ENCODE measurements around the gene TLE3. TPM values are rescaled to one million over a fixed set of nuclear protein-coding genes. Genes with fewer than 3 reads are reported as not detected.

The TLE3 gene
- total RNA-seq, 1 donor from 2014 or later = 89.2 TPM

DNA sequence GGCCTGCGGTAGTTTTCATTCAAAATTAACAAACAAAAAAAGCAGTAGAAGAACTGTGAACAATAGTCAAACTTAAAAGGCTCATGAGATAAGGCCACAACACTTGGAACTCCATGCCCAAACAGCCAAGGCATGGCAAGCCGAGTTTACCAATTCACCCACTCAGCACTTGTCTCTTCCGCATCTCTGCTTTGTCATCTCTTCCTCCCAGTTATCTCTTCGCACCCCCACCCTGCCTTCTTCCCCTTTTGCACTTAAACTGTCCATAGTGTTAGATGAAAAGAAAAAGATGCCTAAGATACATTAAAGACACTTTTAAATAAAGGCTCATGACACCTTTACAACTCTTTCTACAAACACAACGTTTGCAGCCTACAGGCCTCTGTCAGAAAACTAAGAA is 11.1 kb downstream of the TLE3 start:
- H3K27ac Mint-ChIP-seq (ENCODE audit: unreplicated experiment) = no peak overlapping the region
- peaks cover 69% of the 10 kb centered on the region for H3K4me1 Mint-ChIP-seq (ENCODE audit: low read depth, unreplicated experiment)
- peaks cover 8% of the 10 kb centered on the region for H3K27me3 Mint-ChIP-seq (ENCODE audit: unreplicated experiment)
- H3K4me3 Mint-ChIP-seq (ENCODE audit: unreplicated experiment) = no peak overlapping the region
- no peaks in the 10 kb centered on the region for H3K36me3 Mint-ChIP-seq (ENCODE audit: unreplicated experiment)
- peaks cover 2% of the 10 kb centered on the region for H3K9me3 Mint-ChIP-seq (ENCODE audit: unreplicated experiment)
- TF ChIP-seq, protein P1, sequence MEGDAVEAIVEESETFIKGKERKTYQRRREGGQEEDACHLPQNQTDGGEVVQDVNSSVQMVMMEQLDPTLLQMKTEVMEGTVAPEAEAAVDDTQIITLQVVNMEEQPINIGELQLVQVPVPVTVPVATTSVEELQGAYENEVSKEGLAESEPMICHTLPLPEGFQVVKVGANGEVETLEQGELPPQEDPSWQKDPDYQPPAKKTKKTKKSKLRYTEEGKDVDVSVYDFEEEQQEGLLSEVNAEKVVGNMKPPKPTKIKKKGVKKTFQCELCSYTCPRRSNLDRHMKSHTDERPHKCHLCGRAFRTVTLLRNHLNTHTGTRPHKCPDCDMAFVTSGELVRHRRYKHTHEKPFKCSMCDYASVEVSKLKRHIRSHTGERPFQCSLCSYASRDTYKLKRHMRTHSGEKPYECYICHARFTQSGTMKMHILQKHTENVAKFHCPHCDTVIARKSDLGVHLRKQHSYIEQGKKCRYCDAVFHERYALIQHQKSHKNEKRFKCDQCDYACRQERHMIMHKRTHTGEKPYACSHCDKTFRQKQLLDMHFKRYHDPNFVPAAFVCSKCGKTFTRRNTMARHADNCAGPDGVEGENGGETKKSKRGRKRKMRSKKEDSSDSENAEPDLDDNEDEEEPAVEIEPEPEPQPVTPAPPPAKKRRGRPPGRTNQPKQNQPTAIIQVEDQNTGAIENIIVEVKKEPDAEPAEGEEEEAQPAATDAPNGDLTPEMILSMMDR (IDR thresholded peaks at IDR 0.05; ENCODE audit: partially characterized antibody, unreplicated experiment) = no peak
- no peak for DNase-seq

DNA sequence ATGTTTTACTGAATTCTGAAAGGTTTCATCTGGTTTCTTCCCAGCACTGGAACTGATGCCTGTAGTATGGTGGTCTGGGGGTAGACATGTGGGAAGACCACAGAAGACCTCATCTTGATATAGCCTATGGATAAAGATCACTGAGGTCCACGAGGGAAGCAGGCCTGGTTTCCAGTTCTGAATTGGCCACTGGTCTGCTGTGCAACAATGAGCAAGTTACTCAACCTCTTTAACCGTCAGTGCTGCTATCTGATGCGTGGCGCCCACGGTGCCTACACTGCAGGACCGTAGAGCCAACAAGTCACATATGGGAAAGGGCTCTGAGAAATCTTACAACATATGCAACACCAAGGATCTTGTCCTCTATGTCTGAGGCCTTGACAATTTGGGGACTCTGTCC is 13.3 kb downstream of the TLE3 start:
- Mint-ChIP-seq H3K9me3 (ENCODE audit: unreplicated experiment) (no peaks in the 10 kb centered on the region), H3K4me1 (ENCODE audit: low read depth, unreplicated experiment) (peaks cover 66% of the 10 kb centered on the region), H3K4me3 (ENCODE audit: unreplicated experiment) (no peak overlapping the region), H3K36me3 (ENCODE audit: unreplicated experiment) (no peaks in the 10 kb centered on the region), H3K27me3 (ENCODE audit: unreplicated experiment) (peaks cover 9% of the 10 kb centered on the region), H3K27ac (ENCODE audit: unreplicated experiment) (no peak overlapping the region)
- TF ChIP-seq, protein P1 (IDR thresholded peaks at IDR 0.05; ENCODE audit: partially characterized antibody, unreplicated experiment) = no peak
- DNase-seq = no peak

DNA sequence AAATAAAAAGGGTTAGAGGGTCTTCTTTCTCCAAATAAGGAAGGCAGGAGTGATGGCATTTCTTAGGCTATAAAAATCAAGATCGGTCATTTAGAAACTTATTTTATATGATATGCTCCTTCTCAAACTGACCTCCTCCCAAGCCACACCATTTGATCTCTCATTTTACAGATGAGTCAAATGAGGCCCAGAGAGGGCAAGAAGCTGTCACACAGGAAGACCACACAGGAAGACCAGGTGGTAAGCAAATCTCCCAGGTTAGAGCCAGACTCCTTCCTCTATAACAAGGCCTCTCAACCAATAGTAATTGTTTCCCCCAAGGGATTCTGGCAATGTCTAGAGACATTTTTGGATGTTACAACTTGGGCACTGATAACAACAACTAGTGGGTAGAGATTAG is 13.8 kb downstream of the TLE3 start:
- Mint-ChIP-seq H3K36me3 (ENCODE audit: unreplicated experiment) (no peaks in the 10 kb centered on the region), H3K4me3 (ENCODE audit: unreplicated experiment) (no peak overlapping the region), H3K9me3 (ENCODE audit: unreplicated experiment) (no peaks in the 10 kb centered on the region), H3K27ac (ENCODE audit: unreplicated experiment) (no peak overlapping the region), H3K27me3 (ENCODE audit: unreplicated experiment) (peaks cover 9% of the 10 kb centered on the region), H3K4me1 (ENCODE audit: low read depth, unreplicated experiment) (peaks cover 65% of the 10 kb centered on the region)
- TF ChIP-seq, protein P1 (IDR thresholded peaks at IDR 0.05; ENCODE audit: partially characterized antibody, unreplicated experiment) = no peak
- no peak for DNase-seq

DNA sequence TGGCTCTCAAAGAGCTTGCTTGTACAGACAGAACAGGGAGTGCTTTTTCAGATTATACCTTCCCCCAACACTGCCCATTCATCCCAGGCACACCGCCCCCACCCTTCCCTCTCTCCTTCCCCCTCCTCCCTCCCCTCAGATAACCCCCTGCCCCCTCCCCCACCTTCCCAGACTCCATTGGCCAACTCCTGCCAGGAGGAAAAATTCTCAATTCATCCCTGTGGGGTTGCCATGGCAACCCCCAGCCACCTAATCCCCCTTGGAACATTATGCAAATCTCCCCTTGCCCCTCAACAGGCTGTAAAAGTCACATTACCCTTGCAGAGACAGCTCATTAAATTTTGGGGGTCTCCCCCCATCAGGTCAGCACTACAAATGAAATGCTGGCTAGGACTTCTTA is 14.3 kb downstream of the TLE3 start:
- Mint-ChIP-seq H3K36me3 (ENCODE audit: unreplicated experiment) (no peaks in the 10 kb centered on the region), H3K4me1 (ENCODE audit: low read depth, unreplicated experiment) (peaks cover 62% of the 10 kb centered on the region)
- DNase-seq = no peak

DNA sequence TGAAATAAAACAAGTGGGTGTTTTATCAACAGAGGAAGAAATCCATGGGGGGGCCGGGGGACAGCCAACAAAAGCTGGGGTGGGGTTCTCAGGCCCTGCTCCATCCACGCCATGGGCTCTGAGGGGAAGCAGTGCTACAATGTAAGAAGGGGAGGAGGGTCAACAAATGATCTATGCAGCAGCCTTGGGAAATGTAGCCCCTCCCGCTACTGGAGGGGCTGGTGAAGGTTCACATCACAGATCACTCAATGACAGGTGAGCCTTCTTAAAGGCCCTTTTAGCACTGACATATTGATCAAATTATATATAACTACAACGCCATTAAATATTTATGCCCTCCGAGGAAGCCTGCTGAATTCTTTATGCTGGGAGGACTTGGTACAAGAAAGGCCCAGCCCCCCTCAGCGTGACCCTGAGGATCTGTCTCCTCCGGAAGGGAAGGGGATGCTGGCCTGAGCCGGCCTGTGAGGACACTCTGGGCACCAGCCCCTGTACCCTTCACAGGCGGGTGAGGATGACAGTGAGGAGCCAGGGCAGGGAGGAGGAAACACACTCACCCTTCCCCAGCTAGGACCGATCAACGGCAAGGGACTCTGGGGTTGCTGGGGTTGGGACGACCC is 15.3 kb downstream of the TLE3 start:
- no peak for DNase-seq
- Mint-ChIP-seq H3K4me1 (ENCODE audit: low read depth, unreplicated experiment) (peaks cover 58% of the 10 kb centered on the region), H3K27ac (ENCODE audit: unreplicated experiment) (no peak overlapping the region), H3K9me3 (ENCODE audit: unreplicated experiment) (no peaks in the 10 kb centered on the region), H3K4me3 (ENCODE audit: unreplicated experiment) (peak overlapping the region; percentile 71), H3K27me3 (ENCODE audit: unreplicated experiment) (peaks cover 9% of the 10 kb centered on the region), H3K36me3 (ENCODE audit: unreplicated experiment) (no peaks in the 10 kb centered on the region)
- TF ChIP-seq, protein P1 (IDR thresholded peaks at IDR 0.05; ENCODE audit: partially characterized antibody, unreplicated experiment) = no peak

More for the DNA sequence above, 14.3 kb downstream of the TLE3 start:
- Mint-ChIP-seq H3K4me3 (ENCODE audit: unreplicated experiment) (peak overlapping the region; percentile 71), H3K9me3 (ENCODE audit: unreplicated experiment) (no peaks in the 10 kb centered on the region), H3K27ac (ENCODE audit: unreplicated experiment) (no peak overlapping the region), H3K27me3 (ENCODE audit: unreplicated experiment) (peaks cover 9% of the 10 kb centered on the region)
- TF ChIP-seq, protein P1 (IDR thresholded peaks at IDR 0.05; ENCODE audit: partially characterized antibody, unreplicated experiment) = no peak
